AG20443 (cell line): ENCODE results near the gene VSTM2B.
"Not testable (repeated sequence)": the region's sequence is repeated elsewhere in the genome, so short reads cannot be mapped to it uniquely, and the experiment has no call there.

Experiments used
- DNase-seq: peaks from one replicate; pipeline ENCODE4 v3.0.0; 2012; ENCODE audit warnings: low spot score, mixed read lengths

Gene VSTM2B

GRCh38 chr19:29545866-29546582 is 20.2 kb downstream of the VSTM2B start:
- no peak for DNase-seq

- DNase-seq, result no peak
Observed at GRCh38 chr19:29546583-29547190, 20.9 kb downstream of the VSTM2B start.

GRCh38 chr19:29547361-29547960 is 21.7 kb downstream of the VSTM2B start:
- DNase-seq, result no peak

GRCh38 chr19:29547981-29548380 is 22.2 kb downstream of the VSTM2B start:
- no peak for DNase-seq

GRCh38 chr19:29548483-29549085 is 22.8 kb downstream of the VSTM2B start:
- no peak for DNase-seq

- DNase-seq, result no peak
Observed at GRCh38 chr19:29549105-29550070, 23.6 kb downstream of the VSTM2B start.

- no peak for DNase-seq
Observed at GRCh38 chr19:29550896-29551295, 25.1 kb downstream of the VSTM2B start.

GRCh38 chr19:29551774-29552173 is 26.0 kb downstream of the VSTM2B start:
- no peak for DNase-seq

GRCh38 chr19:29552454-29553280 is 26.9 kb downstream of the VSTM2B start:
- DNase-seq, result no peak

- no peak for DNase-seq
Observed at GRCh38 chr19:29554149-29554548, 28.4 kb downstream of the VSTM2B start.

GRCh38 chr19:29559110-29559509 is 33.3 kb downstream of the VSTM2B start:
- DNase-seq, result not testable (repeated sequence)

- no peak for DNase-seq
Observed at GRCh38 chr19:29559743-29560142, 33.9 kb downstream of the VSTM2B start.

GRCh38 chr19:29560313-29561075 is 34.7 kb downstream of the VSTM2B start:
- no peak for DNase-seq

GRCh38 chr19:29561601-29562000 is 35.8 kb downstream of the VSTM2B start:
- no peak for DNase-seq

GRCh38 chr19:29562299-29563297 is 36.8 kb downstream of the VSTM2B start:
- DNase-seq, result no peak

- DNase-seq, result no peak
Observed at GRCh38 chr19:29563486-29564101, 37.8 kb downstream of the VSTM2B start.

- DNase-seq, result no peak
Observed at GRCh38 chr19:29564574-29565005, 38.8 kb downstream of the VSTM2B start.

GRCh38 chr19:29565171-29565570 is 39.4 kb downstream of the VSTM2B start:
- no peak for DNase-seq
